ENCODE data around the gene RENBP.
A peak's percentile ranks its signal among the peaks of the same experiment; 100 is the strongest.

Gene RENBP

GRCh38 chrX:153929576-153929975, 14.9 kb downstream of the RENBP start:
- no peak for DNase-seq (ENCODE audit: low read depth)
- TF ChIP-seq, protein P1, sequence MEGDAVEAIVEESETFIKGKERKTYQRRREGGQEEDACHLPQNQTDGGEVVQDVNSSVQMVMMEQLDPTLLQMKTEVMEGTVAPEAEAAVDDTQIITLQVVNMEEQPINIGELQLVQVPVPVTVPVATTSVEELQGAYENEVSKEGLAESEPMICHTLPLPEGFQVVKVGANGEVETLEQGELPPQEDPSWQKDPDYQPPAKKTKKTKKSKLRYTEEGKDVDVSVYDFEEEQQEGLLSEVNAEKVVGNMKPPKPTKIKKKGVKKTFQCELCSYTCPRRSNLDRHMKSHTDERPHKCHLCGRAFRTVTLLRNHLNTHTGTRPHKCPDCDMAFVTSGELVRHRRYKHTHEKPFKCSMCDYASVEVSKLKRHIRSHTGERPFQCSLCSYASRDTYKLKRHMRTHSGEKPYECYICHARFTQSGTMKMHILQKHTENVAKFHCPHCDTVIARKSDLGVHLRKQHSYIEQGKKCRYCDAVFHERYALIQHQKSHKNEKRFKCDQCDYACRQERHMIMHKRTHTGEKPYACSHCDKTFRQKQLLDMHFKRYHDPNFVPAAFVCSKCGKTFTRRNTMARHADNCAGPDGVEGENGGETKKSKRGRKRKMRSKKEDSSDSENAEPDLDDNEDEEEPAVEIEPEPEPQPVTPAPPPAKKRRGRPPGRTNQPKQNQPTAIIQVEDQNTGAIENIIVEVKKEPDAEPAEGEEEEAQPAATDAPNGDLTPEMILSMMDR (IDR thresholded peaks at IDR 0.05; ENCODE audit: control insufficient read depth, extremely low read depth, insufficient read depth), result no peak
- peak overlapping the region; percentile 31; the same call in 1 of the 2 replicates for H3K4me3 ChIP-seq (ENCODE audit: low read depth, low read length)

DNA sequence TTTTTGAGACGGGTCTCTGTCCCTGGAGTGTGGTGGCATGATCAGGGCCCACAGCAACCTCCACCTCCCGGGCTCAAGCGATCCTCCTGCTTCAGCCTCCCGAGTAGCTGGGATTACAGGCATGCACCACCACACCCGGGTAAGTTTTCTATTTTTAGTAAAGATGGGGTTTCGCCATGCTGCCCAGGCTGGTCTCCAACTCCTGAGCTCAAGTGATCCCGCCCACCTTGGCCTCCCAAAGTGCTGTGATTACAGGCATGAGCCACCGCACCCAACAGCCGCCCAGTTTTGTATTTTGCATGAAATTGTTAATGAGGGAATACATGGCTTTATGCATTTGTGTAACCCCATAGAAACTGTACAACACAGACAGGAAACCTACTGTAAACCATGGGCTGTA, 15.6 kb downstream of the RENBP start:
- no peak for DNase-seq (ENCODE audit: low read depth)
- peak overlapping the region; percentile 31 for H3K4me3 ChIP-seq (ENCODE audit: low read depth, low read length)
- TF ChIP-seq, protein P1 (IDR thresholded peaks at IDR 0.05; ENCODE audit: control insufficient read depth, extremely low read depth, insufficient read depth), result no peak

GRCh38 chrX:153927922-153928760, 16.3 kb downstream of the RENBP start:
- peak; percentile 92 for DNase-seq (ENCODE audit: low read depth)
- H3K4me3 ChIP-seq (ENCODE audit: low read depth, low read length), result peak overlapping the region; percentile 64
- TF ChIP-seq, protein P1 (IDR thresholded peaks at IDR 0.05; ENCODE audit: control insufficient read depth, extremely low read depth, insufficient read depth), result 0 out of 2 replicates have a peak, but pooled peaks have one; percentile 5

GRCh38 chrX:153927672-153927921, 16.8 kb downstream of the RENBP start:
- TF ChIP-seq, protein P1 (IDR thresholded peaks at IDR 0.05; ENCODE audit: control insufficient read depth, extremely low read depth, insufficient read depth), result no peak
- peak overlapping the region; percentile 64 for H3K4me3 ChIP-seq (ENCODE audit: low read depth, low read length)
- no peak for DNase-seq (ENCODE audit: low read depth)

DNA sequence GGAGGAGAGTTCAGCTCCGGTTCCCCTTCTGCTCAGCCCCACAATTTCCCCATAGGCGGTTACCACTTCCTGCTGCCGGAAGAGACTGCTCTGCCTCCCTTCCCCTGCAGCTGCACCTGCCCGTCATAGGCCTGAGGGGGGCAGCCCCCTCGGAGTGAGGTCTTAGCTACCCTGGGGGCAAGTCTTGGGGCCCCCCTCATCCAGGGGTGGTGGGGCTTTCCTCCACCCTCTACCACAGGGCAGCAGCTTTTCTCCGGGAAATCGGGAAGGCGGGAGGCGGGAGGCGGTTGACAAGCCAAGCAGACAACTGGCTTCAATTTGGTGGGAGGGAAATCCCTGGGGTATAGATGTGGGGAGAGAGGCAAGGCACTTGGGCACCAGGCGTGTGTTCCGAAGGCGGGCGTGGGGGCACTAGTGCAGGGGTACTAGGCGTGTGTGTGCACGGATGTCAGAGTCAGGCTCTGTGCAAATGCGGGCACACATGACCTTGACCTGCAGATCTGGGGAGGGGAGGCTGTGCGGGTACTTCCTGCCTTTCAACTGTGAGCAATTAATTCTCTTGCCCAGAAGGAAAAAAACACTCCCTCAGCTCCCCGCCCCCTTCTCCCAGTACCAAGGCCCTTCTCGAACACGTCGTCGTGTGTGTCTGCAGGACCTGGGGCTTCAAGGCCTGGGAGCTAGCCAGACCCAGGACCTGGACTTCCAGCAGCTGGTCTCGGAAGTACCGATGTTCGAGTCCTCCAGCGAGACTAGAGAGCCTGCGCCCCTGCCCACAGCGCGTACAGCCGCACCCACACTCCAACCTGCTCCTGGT, 17.4 kb downstream of the RENBP start:
- H3K4me3 ChIP-seq (ENCODE audit: low read depth, low read length), result peak overlapping the region; percentile 64
- DNase-seq (ENCODE audit: low read depth), result no peak
- TF ChIP-seq, protein P1 (IDR thresholded peaks at IDR 0.05; ENCODE audit: control insufficient read depth, extremely low read depth, insufficient read depth), result no peak

DNA sequence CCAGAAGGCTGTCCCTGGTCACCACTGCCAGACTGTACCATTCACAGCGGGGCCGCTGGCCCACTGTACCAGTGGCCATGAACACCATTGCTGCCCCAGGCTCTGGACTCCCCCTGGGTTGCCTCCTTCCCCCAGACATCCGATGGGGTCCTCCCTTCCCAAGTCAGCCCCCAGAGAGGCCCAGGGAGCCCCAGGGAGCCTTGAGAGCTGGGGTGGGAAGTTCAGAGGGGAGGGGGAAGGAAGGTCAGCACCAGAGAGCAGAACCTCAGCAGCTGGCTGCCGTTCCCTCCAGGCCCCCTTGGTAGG, 17.9 kb downstream of the RENBP start:
- DNase-seq (ENCODE audit: low read depth), result no peak

More for the DNA sequence above, 17.9 kb downstream of the RENBP start:
- TF ChIP-seq, protein P1 (IDR thresholded peaks at IDR 0.05; ENCODE audit: control insufficient read depth, extremely low read depth, insufficient read depth), result no peak
- H3K4me3 ChIP-seq (ENCODE audit: low read depth, low read length), result no peak overlapping the region

All from LNCaP clone FGC (cell line).